ENCODE results near the gene APBB2. TPM values are rescaled to one million over a fixed set of nuclear protein-coding genes. Genes with fewer than 3 reads are reported as not detected.
A peak's percentile ranks its signal among the peaks of the same experiment; 100 is the strongest.

The APBB2 gene
- total RNA-seq, 1 experiment from 2014 or later = 46.0 TPM

- Histone ChIP-seq H3K4me1 (replicated peaks; ENCODE audit: insufficient read depth) (peaks cover 30% of the 10 kb centered on the region), H3K9me2 (ENCODE audit: insufficient read depth) (no peaks in the 10 kb centered on the region; the same call in 1 of the 2 replicates), H3K4me2 (no peak overlapping the region), H3K36me3 (ENCODE audit: low read depth) (no peaks in the 10 kb centered on the region), H3K27ac (no peak overlapping the region), H4K20me1 (ENCODE audit: insufficient read depth) (no peaks in the 10 kb centered on the region), H2AFZ (no peak overlapping the region), H3K9me3 (ENCODE audit: insufficient read depth, low read depth) (no peaks in the 10 kb centered on the region), H3F3A (ENCODE audit: insufficient read depth, low read depth) (peaks cover 6% of the 10 kb centered on the region; the same call in 1 of the 2 replicates), H3K79me2 (ENCODE audit: low read depth) (peaks cover 23% of the 10 kb centered on the region; the same call in 1 of the 2 replicates), H3K27me3 (ENCODE audit: insufficient read depth, low read depth) (no peaks in the 10 kb centered on the region), H3K4me3 (no peak overlapping the region)
- no TSS peak for BruUV-seq (replicated peaks)
- DNase-seq = no peak
- ChIA-PET CTCF (no interaction called here), POLR2A (ENCODE audit: unreplicated experiment) (interaction anchor here (0.8 kb wide), 1 partner anchor 25 kb away, joined by 3 read pairs; no protein-coding TSS in a partner anchor)
- TF ChIP-seq, protein P1, sequence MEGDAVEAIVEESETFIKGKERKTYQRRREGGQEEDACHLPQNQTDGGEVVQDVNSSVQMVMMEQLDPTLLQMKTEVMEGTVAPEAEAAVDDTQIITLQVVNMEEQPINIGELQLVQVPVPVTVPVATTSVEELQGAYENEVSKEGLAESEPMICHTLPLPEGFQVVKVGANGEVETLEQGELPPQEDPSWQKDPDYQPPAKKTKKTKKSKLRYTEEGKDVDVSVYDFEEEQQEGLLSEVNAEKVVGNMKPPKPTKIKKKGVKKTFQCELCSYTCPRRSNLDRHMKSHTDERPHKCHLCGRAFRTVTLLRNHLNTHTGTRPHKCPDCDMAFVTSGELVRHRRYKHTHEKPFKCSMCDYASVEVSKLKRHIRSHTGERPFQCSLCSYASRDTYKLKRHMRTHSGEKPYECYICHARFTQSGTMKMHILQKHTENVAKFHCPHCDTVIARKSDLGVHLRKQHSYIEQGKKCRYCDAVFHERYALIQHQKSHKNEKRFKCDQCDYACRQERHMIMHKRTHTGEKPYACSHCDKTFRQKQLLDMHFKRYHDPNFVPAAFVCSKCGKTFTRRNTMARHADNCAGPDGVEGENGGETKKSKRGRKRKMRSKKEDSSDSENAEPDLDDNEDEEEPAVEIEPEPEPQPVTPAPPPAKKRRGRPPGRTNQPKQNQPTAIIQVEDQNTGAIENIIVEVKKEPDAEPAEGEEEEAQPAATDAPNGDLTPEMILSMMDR (conservative IDR thresholded peaks at IDR 0.05) = no peak
- no peak for TF ChIP-seq EZH2 (IDR thresholded peaks at IDR 0.05; ENCODE audit: low read depth)
- intact Hi-C loops (cut with micrococcal nuclease; ENCODE audit: unreplicated experiment) = no loop called here
These were observed 34.7 kb downstream of the APBB2 start for GRCh38 chr4:41179498-41180195.

DNA sequence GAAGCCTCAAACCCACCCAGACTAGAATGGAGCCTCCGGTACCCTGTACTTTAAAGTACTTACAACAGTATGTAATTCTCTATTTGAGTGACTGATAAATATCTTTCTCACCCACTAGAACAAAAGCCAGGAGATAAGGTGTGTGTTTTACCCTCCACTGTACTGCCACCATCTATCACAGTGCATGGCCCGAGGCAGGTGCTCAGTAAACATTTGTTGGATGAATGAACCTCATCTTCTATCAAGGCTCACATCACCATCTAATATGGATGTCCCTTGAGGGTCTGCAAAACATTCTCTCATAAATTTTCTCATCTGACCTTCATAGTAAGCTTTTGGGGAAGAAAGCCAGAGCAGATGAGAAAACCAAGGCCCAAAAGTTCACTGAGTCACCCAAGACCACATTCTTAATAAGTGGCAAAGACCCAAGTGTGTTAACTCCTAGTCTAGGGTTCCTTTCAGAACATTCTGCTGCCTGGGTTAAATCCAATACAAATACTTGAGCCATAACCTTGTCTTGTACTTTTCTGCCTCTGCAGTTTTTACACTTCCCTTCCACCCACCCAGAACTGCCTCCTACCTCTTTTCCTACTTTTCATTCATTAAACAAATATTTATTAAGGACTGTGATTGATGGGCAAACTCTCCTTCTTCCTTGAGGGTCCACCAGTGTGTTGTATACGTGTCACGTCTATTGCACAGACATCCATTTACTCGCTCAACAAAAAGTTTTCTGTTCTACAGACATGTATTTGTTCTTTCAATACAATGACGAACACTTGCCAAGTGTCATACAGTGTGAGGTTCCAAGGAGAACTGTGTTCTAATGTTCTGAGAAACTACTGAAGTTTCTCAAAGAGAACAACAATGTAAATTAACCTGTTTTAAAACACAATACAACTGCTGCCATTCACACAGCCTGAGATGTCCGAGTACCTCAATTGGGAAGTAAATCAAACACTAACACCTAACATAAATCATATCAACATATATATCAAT lies 35.7 kb downstream of the APBB2 start:
- Histone ChIP-seq H3K4me3 (no peak overlapping the region), H3K9me3 (ENCODE audit: insufficient read depth, low read depth) (no peaks in the 10 kb centered on the region), H3K9me2 (ENCODE audit: insufficient read depth) (no peaks in the 10 kb centered on the region; the same call in 1 of the 2 replicates), H3K36me3 (ENCODE audit: low read depth) (no peaks in the 10 kb centered on the region), H3K4me1 (replicated peaks; ENCODE audit: insufficient read depth) (peaks cover 24% of the 10 kb centered on the region; the same call in 1 of the 2 replicates), H3K27ac (no peak overlapping the region), H3K79me2 (ENCODE audit: low read depth) (peaks cover 16% of the 10 kb centered on the region; the same call in 1 of the 2 replicates), H4K20me1 (ENCODE audit: insufficient read depth) (no peaks in the 10 kb centered on the region), H3K27me3 (ENCODE audit: insufficient read depth, low read depth) (no peaks in the 10 kb centered on the region), H2AFZ (no peak overlapping the region), H3K4me2 (no peak overlapping the region), H3F3A (ENCODE audit: insufficient read depth, low read depth) (peaks cover 6% of the 10 kb centered on the region; the same call in 1 of the 2 replicates)
- POLR2A ChIA-PET (ENCODE audit: unreplicated experiment) = no interaction called here
- TF ChIP-seq, protein P1 (conservative IDR thresholded peaks at IDR 0.05) = no peak
- TF ChIP-seq EZH2 (IDR thresholded peaks at IDR 0.05; ENCODE audit: low read depth) = no peak
- no peak for DNase-seq
- no TSS peak for BruUV-seq (replicated peaks)
- intact Hi-C loops (cut with micrococcal nuclease; ENCODE audit: unreplicated experiment) = no loop called here
- CTCF ChIA-PET = no interaction called here

GRCh38 chr4:41177016-41177415 lies 37.3 kb downstream of the APBB2 start:
- no peak overlapping the region for H3K27ac ChIP-seq

More at GRCh38 chr4:41177016-41177415, 37.3 kb downstream of the APBB2 start:
- peak; percentile 25 to 57 for DNase-seq
- ChIA-PET POLR2A (ENCODE audit: unreplicated experiment) (interaction anchor here (0.5 to 0.9 kb wide), 4 partner anchors 17 to 82 kb away, joined by 3 to 9 read pairs (median 4); no protein-coding TSS in a partner anchor), CTCF (interaction anchor here (0.6 to 1.0 kb wide), 5 partner anchors 17 to 287 kb away, joined by 3 to 6 read pairs (median 4); partner anchors contain the start of gene APBB2)
- H3K4me1 ChIP-seq (replicated peaks; ENCODE audit: insufficient read depth) = peaks cover 24% of the 10 kb centered on the region; the same call in 1 of the 2 replicates
- no peaks in the 10 kb centered on the region for H3K9me3 ChIP-seq (ENCODE audit: insufficient read depth, low read depth)
- no peak overlapping the region for H3K4me3 ChIP-seq
- H3K9me2 ChIP-seq (ENCODE audit: insufficient read depth) = no peaks in the 10 kb centered on the region; the same call in 1 of the 2 replicates
- H2AFZ ChIP-seq = no peak overlapping the region
- H3F3A ChIP-seq (ENCODE audit: insufficient read depth, low read depth) = peaks cover 6% of the 10 kb centered on the region; the same call in 1 of the 2 replicates
- H3K79me2 ChIP-seq (ENCODE audit: low read depth) = peaks cover 7% of the 10 kb centered on the region; the same call in 1 of the 2 replicates
- no TSS peak for BruUV-seq (replicated peaks)
- 0 out of 2 replicates have a peak overlapping the region, but pooled peaks have one; percentile 6 for H3K4me2 ChIP-seq
- H3K27me3 ChIP-seq (ENCODE audit: insufficient read depth, low read depth) = no peaks in the 10 kb centered on the region
- no peaks in the 10 kb centered on the region for H4K20me1 ChIP-seq (ENCODE audit: insufficient read depth)
- intact Hi-C loops (cut with micrococcal nuclease; ENCODE audit: unreplicated experiment) = loop anchor here (1.0 to 2.0 kb wide), 2 partner anchors 16 to 35 kb away; no protein-coding TSS in a partner anchor
- TF ChIP-seq, protein P1 (conservative IDR thresholded peaks at IDR 0.05) = 0 out of 2 replicates have a peak, but pooled peaks have one; percentile 21
- TF ChIP-seq EZH2 (IDR thresholded peaks at IDR 0.05; ENCODE audit: low read depth) = no peak
- H3K36me3 ChIP-seq (ENCODE audit: low read depth) = no peaks in the 10 kb centered on the region
